Trophoblast cell (in vitro differentiated cells and primary cell): Measurements from ENCODE around the gene CUBN.

Experiments
- DNase-seq, 2 donors: peaks; one replicate each; pipeline ENCODE4 v3.0.0-alpha.2; 2016
- H2AFZ ChIP-seq: 2 replicates; pipeline ENCODE4 v1.6.1; 2013; ENCODE audit warnings: low read length, moderate library complexity, mild to moderate bottlenecking; ENCODE audit not compliant: insufficient read depth, poor library complexity
- H2AK5ac ChIP-seq: 2 replicates; pipeline ENCODE4 v1.6.1; 2013; ENCODE audit warnings: mild to moderate bottlenecking, low read length
- H2BK120ac ChIP-seq: 2 replicates; pipeline ENCODE4 v1.6.1; 2013; ENCODE audit warnings: low read length, mild to moderate bottlenecking, moderate library complexity; ENCODE audit not compliant: insufficient read depth, poor library complexity
- H2BK12ac ChIP-seq: 2 replicates; pipeline ENCODE4 v1.6.1; 2013; ENCODE audit warnings: mild to moderate bottlenecking, low read length, moderate library complexity
- H2BK5ac ChIP-seq: 2 replicates; pipeline ENCODE4 v1.6.1; 2013; ENCODE audit warnings: low read length, low read depth, moderate library complexity, mild to moderate bottlenecking; ENCODE audit not compliant: poor library complexity
- H3K14ac ChIP-seq: 2 replicates; pipeline ENCODE4 v1.6.1; 2013; ENCODE audit warnings: mild to moderate bottlenecking, low read length
- H3K18ac ChIP-seq: 2 replicates; pipeline ENCODE4 v1.6.1; 2013; ENCODE audit warnings: mild to moderate bottlenecking, low read length
- H3K23ac ChIP-seq: 2 replicates; pipeline ENCODE4 v1.6.1; 2013; ENCODE audit warnings: low read length
- H3K27ac ChIP-seq: 2 replicates; pipeline ENCODE4 v1.5.1; 2013; ENCODE audit warnings: low read depth, mild to moderate bottlenecking, inconsistent platforms, low read length, moderate library complexity
- H3K27me3 ChIP-seq: 2 replicates; pipeline ENCODE4 v1.6.1; 2013; ENCODE audit warnings: inconsistent platforms, mild to moderate bottlenecking, low read length, moderate library complexity; ENCODE audit not compliant: insufficient read depth
- H3K36me3 ChIP-seq, 2 experiments: 1 replicate in 1 of 2; 2 replicates in 1 of 2; pipeline ENCODE4 v1.6.1; 2013; ENCODE audit warnings: low read length in 2 of 2, mild to moderate bottlenecking in 2 of 2, moderate library complexity in 1 of 2; ENCODE audit not compliant: insufficient read depth in 2 of 2, control insufficient read depth in 1 of 2
- H3K4ac ChIP-seq: 2 replicates; pipeline ENCODE4 v1.6.1; 2013; ENCODE audit warnings: low read depth, mild to moderate bottlenecking, low read length, moderate library complexity
- H3K4me1 ChIP-seq, 2 experiments: 1 replicate in 1 of 2; 2 replicates in 1 of 2; pipeline ENCODE4 v1.6.1; 2013; ENCODE audit warnings: low read length in 2 of 2, mild to moderate bottlenecking in 2 of 2, moderate library complexity in 1 of 2; ENCODE audit not compliant: insufficient read depth in 2 of 2, control insufficient read depth in 1 of 2
- H3K4me2 ChIP-seq: 2 replicates; pipeline ENCODE4 v1.6.1; 2013; ENCODE audit warnings: inconsistent platforms, mild to moderate bottlenecking, low read length, moderate library complexity
- H3K4me3 ChIP-seq: 2 replicates; pipeline ENCODE4 v1.5.1; 2013; ENCODE audit warnings: mild to moderate bottlenecking, low read depth, low read length, inconsistent platforms
- H3K79me1 ChIP-seq: one replicate; pipeline ENCODE4 v1.6.1; 2013; ENCODE audit warnings: low read length
- H3K79me2 ChIP-seq: 2 replicates; pipeline ENCODE4 v1.6.1; 2013; ENCODE audit warnings: low read length, mild to moderate bottlenecking; ENCODE audit not compliant: control insufficient read depth, insufficient read depth, poor library complexity
- H3K9ac ChIP-seq: 2 replicates; pipeline ENCODE4 v1.6.1; 2013; ENCODE audit warnings: mild to moderate bottlenecking, low read length
- H3K9me3 ChIP-seq: 2 replicates; pipeline ENCODE4 v1.6.1; 2013; ENCODE audit warnings: low read depth, mild to moderate bottlenecking, control low read depth, inconsistent platforms, low read length; ENCODE audit not compliant: insufficient read depth
- H4K12ac ChIP-seq: 2 replicates; pipeline ENCODE4 v1.6.1; 2013; ENCODE audit warnings: low read depth, mild to moderate bottlenecking, low read length, moderate library complexity
- H4K8ac ChIP-seq: 2 replicates; pipeline ENCODE4 v1.6.1; 2013; ENCODE audit warnings: low read depth, mild to moderate bottlenecking, low read length, moderate library complexity
- H4K91ac ChIP-seq: one replicate; pipeline ENCODE4 v1.6.1; 2013; ENCODE audit warnings: low read depth, mild to moderate bottlenecking, low read length, moderate library complexity
- WGBS: extraction: QIAGEN DNeasy Blood & Tissue Kit; methylation state at CpG from one replicate; pipeline ENCODE4 v1.1.7; 2013; ENCODE audit warnings: missing lambda C conversion rate; ENCODE audit not compliant: insufficient read length, insufficient coverage; ENCODE audit errors: extremely low coverage; 5-methylcytosine and 5-hydroxymethylcytosine counted together

The CUBN gene

DNA sequence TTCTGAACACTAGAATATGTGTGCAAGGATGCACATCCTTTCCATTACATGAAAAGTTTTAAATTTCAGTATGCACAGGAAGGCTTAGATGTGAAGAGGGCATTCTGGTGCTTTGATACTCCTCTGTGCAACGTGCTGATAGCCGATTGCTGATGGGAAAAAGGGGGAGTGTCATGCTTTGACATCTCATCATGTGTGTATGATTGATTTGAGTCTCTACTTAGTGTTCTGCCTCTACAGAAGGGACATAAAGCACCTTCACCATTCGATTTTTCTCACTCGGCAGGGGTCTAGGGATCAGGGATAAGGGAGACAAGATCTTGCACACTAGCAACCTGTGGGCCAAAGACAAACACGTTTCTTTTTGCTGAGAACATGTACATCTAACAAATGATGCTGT is 197.7 kb downstream of the CUBN start:
- DNase-seq: no peak
- no peak overlapping the region for H2AFZ ChIP-seq
- H3K27ac ChIP-seq: no peak overlapping the region
- no peak overlapping the region for H3K4ac ChIP-seq
- no peak overlapping the region for H4K8ac ChIP-seq
- no peak overlapping the region for H2BK5ac ChIP-seq
- no peak overlapping the region for H3K23ac ChIP-seq
- no peaks in the 10 kb centered on the region for H3K79me1 ChIP-seq
- H2BK120ac ChIP-seq: no peak overlapping the region
- peaks cover 2% of the 10 kb centered on the region for H3K9me3 ChIP-seq
- no peaks in the 10 kb centered on the region for H3K4me1 ChIP-seq
- H3K9ac ChIP-seq: no peak overlapping the region
- no peak overlapping the region for H2AK5ac ChIP-seq
- no peaks in the 10 kb centered on the region for H3K79me2 ChIP-seq
- no peaks in the 10 kb centered on the region for H3K27me3 ChIP-seq
- no peak overlapping the region for H3K14ac ChIP-seq
- WGBS: no CpG with 5 or more reads among the region's 5 CpGs
- no peak overlapping the region for H3K4me2 ChIP-seq
- no peaks in the 10 kb centered on the region for H3K36me3 ChIP-seq
- H2BK12ac ChIP-seq: no peak overlapping the region
- H3K4me3 ChIP-seq: no peak overlapping the region
- H4K12ac ChIP-seq: no peak overlapping the region
- no peak overlapping the region for H4K91ac ChIP-seq
- H3K18ac ChIP-seq: no peak overlapping the region

DNA sequence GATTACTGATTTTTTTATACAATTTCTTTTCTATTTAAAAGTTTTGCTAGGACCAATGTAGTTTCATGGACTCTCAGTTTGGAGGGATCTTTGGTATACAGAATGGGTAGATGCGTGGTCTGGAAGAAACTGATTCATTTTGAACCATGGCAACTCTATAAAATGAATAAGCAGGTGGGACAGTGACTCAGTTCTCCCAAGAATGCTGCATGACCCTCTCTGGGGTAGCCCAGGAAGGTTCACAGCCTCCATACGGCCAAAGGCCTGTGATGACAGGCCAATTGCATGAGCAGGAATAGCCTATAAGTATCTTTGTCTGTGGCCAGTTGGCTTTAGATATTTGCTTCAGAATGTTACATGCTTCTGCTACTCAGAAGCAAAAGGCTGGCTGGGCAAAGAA is 199.1 kb downstream of the CUBN start:
- H3K4me3 ChIP-seq: no peak overlapping the region
- H3K4me1 ChIP-seq: no peaks in the 10 kb centered on the region
- H3K4me2 ChIP-seq: no peak overlapping the region
- H2AFZ ChIP-seq: no peak overlapping the region
- H3K9me3 ChIP-seq: peaks cover 2% of the 10 kb centered on the region
- no peak overlapping the region for H4K8ac ChIP-seq
- H3K27ac ChIP-seq: no peak overlapping the region
- DNase-seq: no peak
- WGBS: no CpG with 5 or more reads among the region's 2 CpGs
- H3K27me3 ChIP-seq: no peaks in the 10 kb centered on the region
- no peak overlapping the region for H3K14ac ChIP-seq
- no peak overlapping the region for H3K9ac ChIP-seq
- no peaks in the 10 kb centered on the region for H3K79me2 ChIP-seq
- no peak overlapping the region for H3K18ac ChIP-seq
- no peaks in the 10 kb centered on the region for H3K36me3 ChIP-seq
- no peak overlapping the region for H3K23ac ChIP-seq
- no peak overlapping the region for H3K4ac ChIP-seq
- no peaks in the 10 kb centered on the region for H3K79me1 ChIP-seq
- no peak overlapping the region for H2AK5ac ChIP-seq
- H2BK12ac ChIP-seq: no peak overlapping the region
- no peak overlapping the region for H2BK5ac ChIP-seq
- H2BK120ac ChIP-seq: no peak overlapping the region
- no peak overlapping the region for H4K12ac ChIP-seq
- H4K91ac ChIP-seq: no peak overlapping the region

DNA sequence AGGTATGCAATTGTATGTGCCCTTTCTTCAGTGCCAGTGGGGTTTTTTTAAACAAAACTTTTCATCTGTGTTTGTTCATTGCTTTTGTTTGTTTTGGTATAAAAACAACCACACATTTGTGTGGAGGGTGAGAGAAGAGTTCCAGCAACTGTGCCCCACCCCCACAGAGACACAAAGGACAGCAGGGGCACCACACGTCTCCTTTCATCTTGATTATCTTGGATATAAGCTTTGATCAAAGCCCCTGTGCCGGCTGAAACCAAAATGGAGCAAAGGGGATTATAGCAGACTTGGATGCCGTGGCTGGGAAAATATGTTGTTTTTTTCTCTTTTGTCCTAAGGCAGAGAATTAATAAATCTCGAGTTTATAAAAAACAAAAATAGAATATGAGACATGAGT is 200.5 kb downstream of the CUBN start:
- Histone ChIP-seq H3K23ac (no peak overlapping the region), H3K36me3 (no peaks in the 10 kb centered on the region), H3K18ac (no peak overlapping the region), H3K14ac (no peak overlapping the region), H2BK5ac (no peak overlapping the region), H4K91ac (no peak overlapping the region), H3K4me3 (no peak overlapping the region), H3K4ac (no peak overlapping the region), H2BK12ac (no peak overlapping the region), H3K9me3 (peaks cover 2% of the 10 kb centered on the region), H3K79me2 (no peaks in the 10 kb centered on the region), H3K79me1 (no peaks in the 10 kb centered on the region), H2AK5ac (no peak overlapping the region), H4K8ac (no peak overlapping the region), H3K4me1 (no peaks in the 10 kb centered on the region), H3K4me2 (no peak overlapping the region), H2AFZ (no peak overlapping the region), H3K27ac (no peak overlapping the region), H3K9ac (no peak overlapping the region), H4K12ac (no peak overlapping the region), H2BK120ac (no peak overlapping the region), H3K27me3 (no peaks in the 10 kb centered on the region)
- DNase-seq: no peak
- WGBS: no CpG with 5 or more reads among the region's 4 CpGs

DNA sequence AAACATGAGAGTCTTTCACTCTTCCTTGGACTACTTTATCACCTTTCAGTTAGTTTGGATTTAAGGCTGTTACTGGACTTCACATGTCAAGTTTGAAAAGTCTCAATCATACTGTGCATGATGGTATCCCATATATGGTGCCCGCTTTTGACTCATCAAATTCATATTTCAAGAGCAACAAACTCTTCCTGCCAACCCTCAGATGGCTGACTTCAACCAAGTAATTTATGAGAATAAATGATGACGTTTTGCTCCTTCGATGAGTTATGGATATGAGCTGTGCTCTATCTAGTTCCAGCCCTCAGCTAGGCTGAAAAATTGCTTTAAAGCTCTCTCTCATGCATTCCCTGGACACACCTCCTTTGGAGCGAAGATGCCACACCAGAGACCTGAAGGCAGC is 202.1 kb downstream of the CUBN start:
- Histone ChIP-seq H3K9ac (peak overlapping the region; percentile 40), H3K23ac (no peak overlapping the region), H3K4me3 (no peak overlapping the region), H2BK12ac (no peak overlapping the region), H3K9me3 (no peaks in the 10 kb centered on the region), H3K4me1 (no peaks in the 10 kb centered on the region), H3K79me2 (no peaks in the 10 kb centered on the region), H2BK120ac (no peak overlapping the region), H4K8ac (no peak overlapping the region), H3K27me3 (no peaks in the 10 kb centered on the region), H4K91ac (no peak overlapping the region), H3K27ac (no peak overlapping the region), H3K79me1 (no peaks in the 10 kb centered on the region), H2AFZ (no peak overlapping the region), H2AK5ac (no peak overlapping the region), H2BK5ac (no peak overlapping the region), H3K4me2 (no peak overlapping the region), H3K36me3 (no peaks in the 10 kb centered on the region), H4K12ac (no peak overlapping the region), H3K14ac (no peak overlapping the region), H3K18ac (no peak overlapping the region), H3K4ac (no peak overlapping the region)
- DNase-seq: no peak
- WGBS: no CpG with 5 or more reads among the region's 4 CpGs
